Fibroblast of mammary gland (primary cell): ENCODE measurements around the gene IL17B.
A peak's percentile ranks its signal among the peaks of the same experiment; 100 is the strongest.

Experiments used
- DNase-seq: peaks from one replicate; pipeline ENCODE4 v3.0.0-alpha.2; 2010; ENCODE audit warnings: low read depth
- H3K4me3 ChIP-seq: 2 replicates; pipeline ENCODE4 v1.5.1; 2011; ENCODE audit warnings: low read depth, mild to moderate bottlenecking, low read length, moderate library complexity; ENCODE audit not compliant: control insufficient read depth
- TF ChIP-seq, protein P1 (sequence below): conservative IDR thresholded peaks from 2 replicates; pipeline ENCODE4 v1.5.1; 2011; ENCODE audit warnings: low read depth, low read length, inconsistent platforms; ENCODE audit not compliant: control insufficient read depth, insufficient read depth

Gene IL17B

DNA sequence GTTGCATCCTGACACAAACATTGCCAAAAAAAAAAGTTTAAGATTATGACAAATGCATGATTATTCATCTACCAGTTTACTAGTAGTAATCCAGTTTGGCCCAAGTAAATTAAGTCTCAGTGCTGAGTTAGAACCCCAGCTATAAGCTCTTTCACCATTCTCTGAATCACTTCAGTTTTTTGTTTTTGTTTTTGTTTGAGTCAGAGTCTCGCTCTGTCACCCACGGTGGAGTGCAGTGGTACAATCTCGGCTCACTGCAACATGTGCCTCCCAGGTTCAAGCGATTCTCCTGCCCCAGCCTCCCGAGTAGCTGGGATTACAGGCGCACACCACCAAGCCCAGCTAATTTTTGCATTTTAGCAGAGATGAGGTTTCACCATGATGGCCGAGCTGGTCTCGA is 22.7 kb downstream of the IL17B start:
- H3K4me3 ChIP-seq: no peak overlapping the region
- TF ChIP-seq, protein P1, sequence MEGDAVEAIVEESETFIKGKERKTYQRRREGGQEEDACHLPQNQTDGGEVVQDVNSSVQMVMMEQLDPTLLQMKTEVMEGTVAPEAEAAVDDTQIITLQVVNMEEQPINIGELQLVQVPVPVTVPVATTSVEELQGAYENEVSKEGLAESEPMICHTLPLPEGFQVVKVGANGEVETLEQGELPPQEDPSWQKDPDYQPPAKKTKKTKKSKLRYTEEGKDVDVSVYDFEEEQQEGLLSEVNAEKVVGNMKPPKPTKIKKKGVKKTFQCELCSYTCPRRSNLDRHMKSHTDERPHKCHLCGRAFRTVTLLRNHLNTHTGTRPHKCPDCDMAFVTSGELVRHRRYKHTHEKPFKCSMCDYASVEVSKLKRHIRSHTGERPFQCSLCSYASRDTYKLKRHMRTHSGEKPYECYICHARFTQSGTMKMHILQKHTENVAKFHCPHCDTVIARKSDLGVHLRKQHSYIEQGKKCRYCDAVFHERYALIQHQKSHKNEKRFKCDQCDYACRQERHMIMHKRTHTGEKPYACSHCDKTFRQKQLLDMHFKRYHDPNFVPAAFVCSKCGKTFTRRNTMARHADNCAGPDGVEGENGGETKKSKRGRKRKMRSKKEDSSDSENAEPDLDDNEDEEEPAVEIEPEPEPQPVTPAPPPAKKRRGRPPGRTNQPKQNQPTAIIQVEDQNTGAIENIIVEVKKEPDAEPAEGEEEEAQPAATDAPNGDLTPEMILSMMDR: no peak
- DNase-seq: peak; percentile 31

DNA sequence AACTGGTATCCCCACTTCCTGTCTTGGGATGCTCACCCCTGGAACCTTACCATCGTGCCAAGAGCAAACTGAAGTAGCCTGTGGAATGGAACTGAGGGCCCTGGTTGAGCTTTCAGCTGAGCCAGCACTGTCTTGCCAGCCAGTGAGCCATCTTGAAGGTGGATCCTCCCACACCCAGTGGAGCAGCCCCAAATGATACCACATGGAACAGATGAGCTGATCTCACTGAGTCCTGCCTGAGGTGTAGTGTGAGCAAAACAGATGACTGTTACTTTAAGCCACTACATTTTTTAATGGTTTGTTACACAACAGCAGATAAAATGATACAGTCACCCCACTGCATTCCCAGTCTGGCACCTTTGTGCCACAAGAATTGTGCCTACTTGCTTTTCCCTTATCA is 23.4 kb downstream of the IL17B start:
- no peak overlapping the region for H3K4me3 ChIP-seq
- DNase-seq: peak; percentile 19
- TF ChIP-seq, protein P1: no peak

DNA sequence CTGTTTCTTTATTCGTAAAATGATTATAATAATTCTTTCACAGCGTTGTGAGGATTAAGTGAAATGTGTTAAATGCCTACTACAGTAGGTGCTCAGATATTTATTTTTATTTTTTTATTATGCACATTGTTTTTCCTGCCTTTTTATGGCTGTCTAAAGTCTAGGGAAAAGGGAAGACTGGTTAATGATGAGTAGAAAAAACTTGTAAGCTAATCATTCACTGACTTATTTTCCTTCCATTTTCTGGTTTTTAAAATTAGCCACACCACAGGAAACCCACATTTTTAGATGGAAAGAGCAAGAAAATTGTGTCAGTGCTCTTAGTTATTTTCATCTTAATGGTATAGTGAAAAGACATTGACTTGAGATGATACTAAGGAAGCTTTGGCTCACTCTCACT is 25.2 kb downstream of the IL17B start:
- H3K4me3 ChIP-seq: no peak overlapping the region
- no peak for DNase-seq
- TF ChIP-seq, protein P1: no peak

DNA sequence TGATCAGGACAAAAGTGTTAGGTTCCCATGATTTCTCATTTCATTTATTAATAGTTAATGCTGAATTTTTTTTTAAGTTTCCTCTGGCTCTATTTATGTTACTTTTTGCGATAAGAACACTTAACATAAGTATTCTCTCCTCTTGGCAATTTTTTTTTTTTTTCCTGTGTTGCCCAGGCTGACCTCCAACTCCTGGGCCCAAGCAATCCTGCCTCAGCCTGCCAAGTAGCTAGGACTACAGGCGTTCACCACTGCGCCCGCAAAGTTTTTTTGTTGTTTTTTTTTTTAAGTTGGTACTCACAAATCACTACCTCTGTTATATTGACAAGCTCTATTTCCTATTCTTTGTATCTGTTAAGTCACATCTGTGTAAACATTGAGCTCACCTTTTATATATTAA is 26.9 kb downstream of the IL17B start:
- TF ChIP-seq, protein P1: no peak
- no peak overlapping the region for H3K4me3 ChIP-seq
- no peak for DNase-seq

DNA sequence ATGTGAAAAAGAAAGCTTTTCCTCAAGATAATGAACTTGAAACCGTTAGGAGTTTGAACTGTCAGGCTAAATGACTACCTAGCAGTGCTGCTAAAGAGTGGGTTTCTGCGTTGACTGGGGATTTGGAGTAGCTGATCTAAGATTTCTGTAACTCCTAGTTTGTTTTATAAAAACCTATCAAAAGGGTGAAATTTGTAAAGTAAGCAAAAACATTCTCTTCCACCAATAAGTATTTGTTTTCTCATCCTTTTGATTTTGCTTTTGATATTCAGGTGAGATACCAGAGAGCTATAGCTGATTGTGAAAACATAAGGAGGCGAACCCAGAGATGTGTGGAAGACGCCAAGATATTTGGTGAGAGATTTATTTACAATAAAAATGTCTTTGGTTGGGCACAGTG is 29.7 kb downstream of the IL17B start:
- H3K4me3 ChIP-seq: no peak overlapping the region
- DNase-seq: no peak
- TF ChIP-seq, protein P1: no peak

DNA sequence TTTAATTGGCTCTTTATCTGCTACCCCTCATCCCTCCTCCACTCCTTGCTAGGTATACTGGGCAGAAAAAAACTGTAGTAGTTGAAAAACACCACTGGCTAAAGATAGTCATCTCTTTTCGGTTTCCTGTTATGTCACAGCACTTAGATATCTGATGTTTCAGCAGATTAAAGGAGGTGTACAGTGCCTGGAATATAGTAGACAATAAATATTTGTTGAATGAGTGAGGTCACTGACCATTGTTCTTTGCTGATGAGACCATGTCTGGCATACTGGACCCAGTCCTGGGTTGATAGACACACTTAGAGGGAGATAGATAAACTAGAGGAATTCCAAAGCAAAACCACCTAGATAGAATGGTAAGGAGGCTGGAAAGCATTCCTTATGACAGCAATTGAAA is 30.6 kb downstream of the IL17B start:
- DNase-seq: no peak
- TF ChIP-seq, protein P1: no peak
- no peak overlapping the region for H3K4me3 ChIP-seq

DNA sequence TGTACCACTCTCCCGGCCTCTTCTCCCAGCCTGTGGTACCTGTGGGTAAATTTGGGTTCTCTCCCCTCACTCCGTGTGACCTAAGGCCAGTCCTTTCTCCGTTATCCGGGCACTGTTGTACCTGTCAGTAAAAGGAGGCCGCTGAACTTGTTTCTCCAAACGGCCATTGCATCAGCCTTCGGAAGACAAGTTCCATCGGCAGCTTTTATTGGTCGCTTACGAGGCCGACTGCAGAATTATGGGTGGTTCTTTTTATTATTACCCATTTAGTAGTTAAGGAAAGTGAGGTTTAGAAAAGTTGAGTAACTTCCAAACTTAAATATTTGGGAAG is 33.2 kb downstream of the IL17B start:
- TF ChIP-seq, protein P1: no peak
- peak; percentile 35 for DNase-seq

More for the DNA sequence above, 33.2 kb downstream of the IL17B start:
- H3K4me3 ChIP-seq: peak overlapping the region; percentile 88
